Measurements from ENCODE around the gene CNTROB. TPM values are rescaled to one million over a fixed set of nuclear protein-coding genes. Genes with fewer than 3 reads are reported as not detected.

CNTROB gene, protein sequence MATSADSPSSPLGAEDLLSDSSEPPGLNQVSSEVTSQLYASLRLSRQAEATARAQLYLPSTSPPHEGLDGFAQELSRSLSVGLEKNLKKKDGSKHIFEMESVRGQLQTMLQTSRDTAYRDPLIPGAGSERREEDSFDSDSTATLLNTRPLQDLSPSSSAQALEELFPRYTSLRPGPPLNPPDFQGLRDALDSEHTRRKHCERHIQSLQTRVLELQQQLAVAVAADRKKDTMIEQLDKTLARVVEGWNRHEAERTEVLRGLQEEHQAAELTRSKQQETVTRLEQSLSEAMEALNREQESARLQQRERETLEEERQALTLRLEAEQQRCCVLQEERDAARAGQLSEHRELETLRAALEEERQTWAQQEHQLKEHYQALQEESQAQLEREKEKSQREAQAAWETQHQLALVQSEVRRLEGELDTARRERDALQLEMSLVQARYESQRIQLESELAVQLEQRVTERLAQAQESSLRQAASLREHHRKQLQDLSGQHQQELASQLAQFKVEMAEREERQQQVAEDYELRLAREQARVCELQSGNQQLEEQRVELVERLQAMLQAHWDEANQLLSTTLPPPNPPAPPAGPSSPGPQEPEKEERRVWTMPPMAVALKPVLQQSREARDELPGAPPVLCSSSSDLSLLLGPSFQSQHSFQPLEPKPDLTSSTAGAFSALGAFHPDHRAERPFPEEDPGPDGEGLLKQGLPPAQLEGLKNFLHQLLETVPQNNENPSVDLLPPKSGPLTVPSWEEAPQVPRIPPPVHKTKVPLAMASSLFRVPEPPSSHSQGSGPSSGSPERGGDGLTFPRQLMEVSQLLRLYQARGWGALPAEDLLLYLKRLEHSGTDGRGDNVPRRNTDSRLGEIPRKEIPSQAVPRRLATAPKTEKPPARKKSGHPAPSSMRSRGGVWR
- 62.7 TPM for total RNA-seq
- long read RNA-seq, transcript CNTROB-203 (19 exons, 2,783 nt), result major isoform, 16 of 66 reads
- long read RNA-seq, transcript CNTROB-202 (19 exons, 3,705 nt), result major isoform, 16 of 66 reads
- long read RNA-seq, partial matches to known transcripts, result 16 of 66 reads
- long read RNA-seq, other reads (novel, unspliced or antisense), result 17 of 66 reads

DNA sequence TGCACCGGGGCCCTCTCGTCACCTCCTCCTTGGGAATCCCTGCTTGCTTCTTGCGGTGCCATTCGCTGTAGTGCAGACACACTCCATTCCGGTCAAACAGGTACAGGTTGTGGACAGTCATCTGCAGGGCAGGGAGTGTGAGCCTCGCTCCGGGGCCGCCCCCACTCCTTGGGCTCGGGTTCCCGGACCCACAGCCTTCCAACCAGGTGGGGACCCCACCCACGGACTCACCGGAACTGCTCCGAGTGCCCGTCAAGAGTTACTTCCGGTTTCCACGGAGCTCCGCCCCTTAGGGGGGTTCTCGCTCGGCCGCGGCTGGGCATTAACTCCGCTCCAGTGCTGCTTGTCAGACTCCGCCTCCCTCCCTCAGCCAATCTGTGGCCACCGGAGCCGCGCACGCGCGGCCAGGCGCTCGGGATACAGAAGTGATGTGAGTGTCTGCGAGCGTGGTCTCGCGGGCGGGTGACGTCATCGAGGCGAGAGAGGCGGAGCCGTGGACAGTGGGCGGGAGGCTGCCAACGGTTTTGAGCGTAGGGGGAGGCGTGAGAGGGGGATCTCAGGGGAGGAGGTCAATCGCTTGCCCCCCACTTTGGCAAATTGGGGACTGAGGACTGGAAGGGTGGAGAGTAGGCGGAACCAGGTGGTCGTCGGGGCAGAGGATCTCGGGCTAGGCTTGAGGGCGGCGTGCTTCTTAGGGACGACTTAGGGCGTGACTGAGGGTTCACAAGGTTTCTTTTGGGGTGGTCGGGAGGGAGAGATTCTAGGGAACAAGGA, at the start of gene CNTROB, which contains the start of gene TRAPPC1:
TSS of gene CNTROB (plus strand) at position 498 of the 774 bp plus-strand sequence. CDS start 874 bp downstream, outside the sequence.
TSS of gene TRAPPC1 (minus strand) at position 238 of the 774 bp plus-strand sequence. CDS start at position 121, 117 bp downstream.
- H3K27ac ChIP-seq, result peak within 1 kb of the TSS; percentile 85

DNA sequence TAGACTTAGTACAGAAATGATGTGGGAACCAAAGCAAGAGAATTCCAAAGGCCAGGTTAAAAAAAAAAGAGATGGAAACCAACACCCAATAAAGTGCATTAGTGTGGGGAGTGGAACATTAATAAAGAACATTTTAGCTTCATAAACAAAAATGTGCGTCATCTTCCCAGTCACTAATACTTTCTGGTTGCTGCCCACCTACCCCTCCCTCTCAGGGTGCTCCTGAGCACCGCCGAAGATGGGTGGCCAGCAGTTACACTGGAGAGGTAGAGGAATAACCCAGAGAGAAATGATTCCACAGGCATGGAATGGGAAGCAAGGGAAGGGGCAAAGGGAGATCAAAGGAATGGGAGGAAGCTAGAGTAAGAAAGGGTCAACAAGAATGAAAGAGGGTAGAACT, 49.4 kb upstream of the CNTROB start:
- Histone ChIP-seq H3K4me1 (peaks cover 42% of the 10 kb centered on the region), H3K4me3 (no peak overlapping the region), H3K27me3 (no peaks in the 10 kb centered on the region), H3K36me3 (peaks cover 10% of the 10 kb centered on the region), H3K9me3 (no peaks in the 10 kb centered on the region), H3K27ac (peak overlapping the region; percentile 30)
- ATAC-seq (no peak), DNase-seq (no peak)
- intact Hi-C loops (cut with DNase I), result no loop called here
- TF ChIP-seq, protein P1, sequence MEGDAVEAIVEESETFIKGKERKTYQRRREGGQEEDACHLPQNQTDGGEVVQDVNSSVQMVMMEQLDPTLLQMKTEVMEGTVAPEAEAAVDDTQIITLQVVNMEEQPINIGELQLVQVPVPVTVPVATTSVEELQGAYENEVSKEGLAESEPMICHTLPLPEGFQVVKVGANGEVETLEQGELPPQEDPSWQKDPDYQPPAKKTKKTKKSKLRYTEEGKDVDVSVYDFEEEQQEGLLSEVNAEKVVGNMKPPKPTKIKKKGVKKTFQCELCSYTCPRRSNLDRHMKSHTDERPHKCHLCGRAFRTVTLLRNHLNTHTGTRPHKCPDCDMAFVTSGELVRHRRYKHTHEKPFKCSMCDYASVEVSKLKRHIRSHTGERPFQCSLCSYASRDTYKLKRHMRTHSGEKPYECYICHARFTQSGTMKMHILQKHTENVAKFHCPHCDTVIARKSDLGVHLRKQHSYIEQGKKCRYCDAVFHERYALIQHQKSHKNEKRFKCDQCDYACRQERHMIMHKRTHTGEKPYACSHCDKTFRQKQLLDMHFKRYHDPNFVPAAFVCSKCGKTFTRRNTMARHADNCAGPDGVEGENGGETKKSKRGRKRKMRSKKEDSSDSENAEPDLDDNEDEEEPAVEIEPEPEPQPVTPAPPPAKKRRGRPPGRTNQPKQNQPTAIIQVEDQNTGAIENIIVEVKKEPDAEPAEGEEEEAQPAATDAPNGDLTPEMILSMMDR (IDR thresholded peaks at IDR 0.05), result no peak

More for the DNA sequence above, at the start of gene CNTROB, which contains the start of gene TRAPPC1:
- Histone ChIP-seq H3K4me1 (peaks cover 10% of the 10 kb centered on the region), H3K4me3 (peak within 1 kb of the TSS; percentile 83), H3K36me3 (peaks cover 24% of the 10 kb centered on the region), H3K27me3 (no peaks in the 10 kb centered on the region), H3K9me3 (no peaks in the 10 kb centered on the region)
- TF ChIP-seq, protein P1 (IDR thresholded peaks at IDR 0.05), result no peak
- peak; percentile 100 for DNase-seq
- intact Hi-C loops (cut with DNase I), result no loop called here
- peak; percentile 96 for ATAC-seq

DNA sequence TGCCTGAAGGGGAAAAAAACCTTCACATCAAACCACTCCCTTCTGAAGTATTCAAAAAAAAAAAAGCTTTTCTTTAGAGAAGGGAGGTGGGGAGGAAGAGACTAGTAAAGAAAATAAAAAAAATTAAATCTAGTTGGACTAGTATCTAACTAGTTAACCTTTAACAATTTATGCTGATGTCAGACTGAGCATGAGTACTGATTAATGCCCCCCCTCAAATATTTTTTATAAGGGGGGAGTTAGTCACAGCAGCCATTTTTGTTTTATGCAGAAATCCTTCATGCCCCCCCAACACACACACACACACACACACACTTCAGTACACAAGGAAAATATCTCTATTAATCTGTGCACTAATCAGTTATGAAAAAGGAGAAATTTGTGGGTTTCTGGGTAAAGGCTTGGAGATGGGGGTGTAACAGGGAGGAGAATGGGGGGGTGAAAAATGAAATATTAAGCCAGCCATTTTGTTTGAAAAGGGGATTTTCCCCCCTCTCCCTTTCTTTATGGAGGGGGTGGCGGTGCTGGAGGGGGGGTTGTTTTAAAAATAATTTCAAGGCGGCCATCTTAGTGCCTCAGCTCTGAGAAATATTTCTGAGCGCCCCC, 48.1 kb upstream of the CNTROB start:
- ATAC-seq, result no peak
- H3K9me3 ChIP-seq, result no peaks in the 10 kb centered on the region
- H3K4me1 ChIP-seq, result peaks cover 53% of the 10 kb centered on the region
- H3K4me3 ChIP-seq, result peak overlapping the region; percentile 40
- intact Hi-C loops (cut with DNase I), result no loop called here
- H3K27me3 ChIP-seq, result no peaks in the 10 kb centered on the region
- peak overlapping the region; percentile 63 for H3K27ac ChIP-seq
- TF ChIP-seq, protein P1 (IDR thresholded peaks at IDR 0.05), result no peak
- peaks cover 10% of the 10 kb centered on the region for H3K36me3 ChIP-seq
- no peak for DNase-seq

DNA sequence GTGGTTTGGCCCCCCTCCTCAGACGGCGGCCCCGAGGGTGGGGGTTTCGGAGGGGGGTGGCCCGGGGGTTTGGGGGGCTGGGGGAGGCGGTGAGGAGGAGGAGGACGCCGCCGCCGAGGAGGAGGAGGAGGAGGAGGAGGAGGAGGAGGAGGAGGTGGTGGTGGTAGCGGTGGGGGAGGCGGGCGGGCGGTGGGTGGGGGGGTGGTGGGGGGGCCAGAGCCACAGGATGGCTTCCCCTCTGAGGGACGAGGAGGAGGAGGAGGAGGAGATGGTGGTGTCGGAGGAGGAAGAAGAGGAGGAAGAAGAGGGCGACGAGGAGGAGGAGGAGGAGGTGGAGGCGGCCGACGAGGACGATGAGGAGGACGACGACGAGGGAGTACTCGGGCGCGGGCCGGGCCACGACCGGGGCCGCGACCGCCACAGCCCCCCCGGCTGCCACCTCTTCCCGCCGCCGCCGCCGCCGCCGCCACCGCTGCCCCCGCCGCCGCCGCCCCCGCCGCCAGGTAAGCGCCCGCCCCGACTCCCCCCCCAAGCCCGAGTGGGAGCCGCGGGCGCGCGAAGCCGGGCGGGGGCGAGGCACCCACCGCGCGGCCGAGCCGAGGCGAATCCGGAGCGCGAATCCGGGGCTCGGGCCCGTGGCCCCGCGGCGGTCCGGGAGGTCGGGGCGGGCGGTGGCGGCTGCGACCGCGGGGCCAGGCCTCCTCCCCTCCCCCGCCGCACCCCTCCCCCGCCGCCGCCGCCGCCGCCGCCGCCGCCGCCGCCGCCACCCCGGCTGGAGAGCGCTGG, 47.2 kb upstream of the CNTROB start:
- H3K27me3 ChIP-seq, result no peaks in the 10 kb centered on the region
- H3K9me3 ChIP-seq, result no peaks in the 10 kb centered on the region
- TF ChIP-seq, protein P1 (IDR thresholded peaks at IDR 0.05), result no peak
- H3K4me3 ChIP-seq, result peak overlapping the region; percentile 88
- ATAC-seq (peak; percentile 4), DNase-seq (peak; percentile 77)
- intact Hi-C loops (cut with DNase I), result no loop called here
- peaks cover 2% of the 10 kb centered on the region for H3K36me3 ChIP-seq
- H3K27ac ChIP-seq, result peak overlapping the region; percentile 90
- H3K4me1 ChIP-seq, result peaks cover 62% of the 10 kb centered on the region
